GM18502 (cell line): ENCODE results near the gene CATSPERB.
"Not testable (repeated sequence)": the region's sequence is repeated elsewhere in the genome, so short reads cannot be mapped to it uniquely, and the experiment has no call there.

Experiments
- ATAC-seq: cut with Tn5 transposase; IDR thresholded peaks from one replicate; pipeline ENCODE4 v1.9.1; 2021; ENCODE audit warnings: mild to moderate bottlenecking; ENCODE audit not compliant: unreplicated experiment, poor library complexity

Gene CATSPERB

DNA sequence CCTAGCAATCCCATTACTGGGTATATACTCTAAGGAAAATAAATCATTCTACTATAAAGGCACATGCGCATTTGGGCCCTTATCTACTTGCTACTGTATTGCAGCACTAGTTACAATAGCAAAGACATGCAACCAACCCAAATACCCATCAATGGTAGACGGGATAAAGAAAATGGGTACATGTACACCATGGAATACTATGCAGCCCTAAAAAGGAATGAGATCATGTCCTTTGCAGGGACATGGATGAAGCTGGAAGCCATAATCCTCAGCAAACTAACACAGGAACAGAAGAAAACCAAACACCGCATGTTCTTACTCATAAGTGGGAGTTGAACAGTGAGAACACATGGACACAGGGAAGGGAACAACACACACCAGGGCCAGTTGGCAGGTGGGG lies 54.2 kb downstream of the CATSPERB start:
- ATAC-seq, result not testable (repeated sequence)

DNA sequence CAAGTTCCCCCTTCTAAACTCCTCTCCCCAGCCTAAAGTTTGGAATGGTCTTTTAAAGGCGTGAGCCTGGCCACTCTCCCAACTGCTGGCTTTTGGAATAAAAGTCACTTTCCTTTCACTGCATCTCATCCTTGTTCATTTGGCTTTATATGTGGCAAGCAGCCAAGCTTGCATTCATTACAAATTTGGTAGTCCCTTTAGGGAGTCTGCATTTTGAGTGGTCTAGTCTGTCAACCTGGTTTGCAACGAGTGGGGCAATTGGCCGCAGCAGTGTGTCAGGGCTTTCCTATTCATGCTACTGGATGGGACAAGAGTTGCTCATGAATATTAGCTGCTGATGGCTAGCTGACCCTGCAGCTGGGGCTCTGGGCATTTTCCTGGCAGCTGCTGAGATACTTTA lies 57.0 kb downstream of the CATSPERB start:
- no peak for ATAC-seq

DNA sequence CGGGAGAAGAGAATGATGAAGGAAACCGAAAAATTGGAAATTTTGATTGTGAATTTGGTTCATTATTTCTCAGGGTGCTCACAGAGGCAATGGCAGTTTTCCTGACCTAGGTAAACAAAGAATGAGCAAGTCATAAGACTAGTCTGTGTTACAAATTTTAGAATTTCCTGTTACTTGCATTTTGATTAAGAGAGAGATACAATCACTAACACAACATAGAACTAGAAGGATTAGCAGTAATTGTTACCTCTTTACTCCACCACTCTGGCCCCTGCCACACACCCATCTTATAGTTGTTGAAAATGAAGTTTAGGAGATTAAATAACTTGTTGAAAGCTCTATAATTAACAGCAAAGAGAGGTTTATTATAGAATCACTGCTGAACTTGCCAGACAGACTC lies 62.0 kb downstream of the CATSPERB start:
- ATAC-seq, result no peak

DNA sequence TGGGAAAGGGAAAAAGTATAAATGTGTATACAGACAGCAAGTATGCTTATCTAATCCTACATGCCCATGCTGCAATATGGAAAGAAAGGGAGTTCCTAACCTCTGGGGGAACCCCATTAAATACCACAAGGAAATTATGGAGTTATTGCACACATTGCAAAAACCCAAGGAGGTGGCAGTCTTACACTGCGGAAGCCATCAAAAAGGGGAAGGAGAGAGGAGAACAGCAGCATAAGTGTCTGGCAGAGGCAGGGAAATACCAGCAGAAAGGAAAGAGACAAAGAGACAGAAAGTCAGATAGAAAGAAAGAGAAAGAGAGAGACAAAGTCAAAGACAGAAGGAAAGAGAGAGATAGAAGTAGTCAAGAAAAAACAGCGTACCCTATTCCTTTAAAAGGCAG lies 64.8 kb downstream of the CATSPERB start:
- not testable (repeated sequence) for ATAC-seq

DNA sequence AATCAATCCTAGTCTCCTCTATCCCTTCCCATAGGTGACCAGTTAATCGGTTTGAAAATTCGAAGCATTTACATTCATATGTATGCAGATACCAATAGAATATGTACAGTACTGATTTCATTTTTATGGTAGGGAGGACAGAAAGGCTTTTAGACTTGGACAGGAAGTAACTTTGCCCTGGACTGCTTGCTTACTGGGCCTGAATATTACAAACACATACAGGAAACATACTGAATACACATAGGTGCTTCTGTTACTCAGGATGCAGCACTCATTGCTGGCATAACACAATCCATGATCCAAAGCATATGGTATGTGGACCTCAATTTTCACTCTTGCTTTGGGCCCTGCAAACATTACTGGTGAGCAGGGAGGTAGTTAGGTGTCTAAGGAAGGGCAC lies 71.1 kb downstream of the CATSPERB start:
- no peak for ATAC-seq

DNA sequence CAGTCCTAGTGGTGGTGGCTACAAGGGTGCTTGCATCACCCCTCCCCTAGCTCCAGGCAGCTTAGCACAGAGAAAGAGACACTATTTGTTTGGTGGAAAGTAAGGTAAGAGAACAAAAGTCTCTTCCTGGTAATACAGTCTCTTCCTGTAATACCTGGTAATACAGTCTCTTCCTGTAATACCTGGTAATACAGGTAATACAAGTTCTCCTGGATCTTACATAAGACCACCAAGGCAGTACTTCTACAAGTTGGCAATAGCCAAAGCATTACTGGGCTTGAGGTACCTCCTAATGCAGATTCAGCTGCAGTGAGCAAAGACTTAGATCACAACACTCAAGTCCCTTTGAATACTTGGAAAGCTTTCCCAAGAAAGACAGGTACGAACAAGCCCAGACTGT lies 77.0 kb downstream of the CATSPERB start:
- no peak for ATAC-seq

DNA sequence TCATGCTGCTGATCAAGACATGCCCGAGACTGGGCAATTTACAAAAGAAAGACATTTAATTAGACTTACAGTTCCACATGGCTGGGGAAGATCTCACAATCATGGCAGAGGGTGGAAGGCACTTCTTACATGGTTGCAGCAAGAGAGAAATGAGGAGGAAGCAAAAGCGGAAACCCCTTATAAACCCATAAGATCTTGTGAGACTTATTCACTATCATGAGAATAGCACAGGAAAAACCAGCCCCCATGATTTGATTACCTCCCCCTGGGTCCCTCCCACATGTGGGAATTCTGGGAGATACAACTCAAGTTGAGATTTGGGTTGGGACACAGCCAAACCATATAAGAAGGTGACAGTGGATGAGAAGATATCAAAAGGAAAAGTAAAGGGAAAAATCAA lies 78.4 kb downstream of the CATSPERB start:
- ATAC-seq, result no peak

DNA sequence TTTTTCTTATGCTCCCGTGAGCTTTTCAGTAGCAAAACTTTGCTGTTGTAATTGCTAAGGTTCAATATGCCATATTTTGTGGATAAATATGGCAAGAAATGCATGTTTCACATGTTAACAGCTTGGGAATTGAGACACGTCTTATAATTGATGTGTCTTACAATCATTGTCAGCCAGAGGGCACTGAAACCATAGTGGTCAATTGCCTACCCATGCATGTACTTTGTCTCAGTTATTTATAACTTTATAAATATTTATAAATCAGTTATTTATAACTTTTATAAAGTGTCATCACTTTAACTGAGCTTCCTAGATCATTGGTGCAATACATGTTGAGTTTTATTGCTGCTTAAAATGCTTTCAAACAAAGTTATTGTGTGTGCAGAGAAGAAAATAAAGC lies 82.0 kb downstream of the CATSPERB start:
- ATAC-seq, result no peak

DNA sequence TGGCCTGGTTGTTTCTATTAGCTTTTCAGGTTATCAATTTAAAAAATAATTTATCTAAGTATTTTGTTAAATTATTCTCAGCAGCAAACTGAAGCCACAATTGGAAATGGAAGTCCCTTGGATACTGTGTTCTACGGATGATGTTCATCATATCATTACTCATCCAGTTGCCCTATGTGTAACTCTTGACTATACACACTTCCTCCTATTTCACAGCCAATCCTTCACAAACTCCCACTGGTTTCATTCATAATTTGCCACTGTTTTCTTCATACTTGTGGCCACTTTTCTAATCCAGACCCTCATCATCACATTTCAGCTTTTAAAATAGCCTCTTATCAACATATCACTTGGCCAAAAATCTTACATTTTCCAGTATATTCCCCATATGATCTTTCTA lies 84.0 kb downstream of the CATSPERB start:
- ATAC-seq, result no peak

DNA sequence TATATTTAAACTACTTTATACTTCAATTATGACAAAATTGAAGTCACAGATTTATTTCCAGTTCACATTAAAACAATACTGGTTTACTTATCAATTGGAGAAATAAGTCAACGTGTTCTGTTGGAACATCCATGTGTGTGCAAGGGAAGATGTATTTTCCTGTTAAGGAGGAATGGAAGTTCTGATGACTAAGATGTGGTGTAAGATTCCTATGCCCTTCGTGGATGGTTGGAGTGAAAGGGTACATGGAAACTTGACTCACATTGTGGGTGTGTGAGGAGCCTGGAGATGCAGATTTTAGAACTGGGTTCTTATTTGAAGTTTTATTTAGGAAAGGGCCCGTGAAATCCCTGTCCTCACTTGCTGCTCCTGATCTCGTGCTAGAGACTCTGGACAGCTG lies 95.3 kb downstream of the CATSPERB start:
- no peak for ATAC-seq

DNA sequence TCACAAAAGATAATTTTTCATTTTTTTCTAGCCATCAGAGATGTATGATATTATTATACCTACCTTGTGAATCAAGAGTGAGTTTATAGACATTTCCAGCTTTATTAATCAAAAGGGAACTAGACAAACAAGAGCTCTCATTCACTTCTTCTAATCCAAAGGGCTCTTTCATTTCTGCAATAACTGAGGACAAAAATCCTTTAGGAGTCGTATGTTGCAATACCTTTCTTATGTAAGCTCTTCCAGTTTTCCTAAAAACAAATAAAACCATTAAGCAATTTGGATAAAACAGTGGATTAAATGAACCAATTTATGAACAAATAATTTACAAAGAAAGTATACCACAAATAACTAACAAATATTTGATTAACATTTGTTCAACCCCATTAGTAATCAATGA lies 107.1 kb downstream of the CATSPERB start:
- ATAC-seq, result no peak

DNA sequence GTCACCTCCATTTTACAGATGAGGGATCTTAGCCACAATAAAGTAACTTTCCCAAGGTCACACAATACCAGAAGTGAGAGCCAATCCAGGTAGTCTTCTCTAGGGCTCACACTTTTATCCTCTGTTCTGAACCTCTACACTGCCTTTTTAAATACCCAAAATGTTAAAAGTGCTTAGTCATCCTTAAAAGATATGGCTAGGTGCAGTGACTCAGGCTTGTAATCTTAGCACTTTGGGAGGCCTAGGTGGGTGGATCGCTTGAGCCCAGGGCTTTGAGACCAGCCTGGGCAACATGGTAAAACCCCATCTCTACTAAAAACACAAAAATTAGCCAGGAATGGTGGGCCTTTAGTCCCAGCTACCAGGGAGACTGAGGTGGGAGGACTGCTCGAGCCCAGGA lies 117.7 kb downstream of the CATSPERB start:
- ATAC-seq, result no peak

DNA sequence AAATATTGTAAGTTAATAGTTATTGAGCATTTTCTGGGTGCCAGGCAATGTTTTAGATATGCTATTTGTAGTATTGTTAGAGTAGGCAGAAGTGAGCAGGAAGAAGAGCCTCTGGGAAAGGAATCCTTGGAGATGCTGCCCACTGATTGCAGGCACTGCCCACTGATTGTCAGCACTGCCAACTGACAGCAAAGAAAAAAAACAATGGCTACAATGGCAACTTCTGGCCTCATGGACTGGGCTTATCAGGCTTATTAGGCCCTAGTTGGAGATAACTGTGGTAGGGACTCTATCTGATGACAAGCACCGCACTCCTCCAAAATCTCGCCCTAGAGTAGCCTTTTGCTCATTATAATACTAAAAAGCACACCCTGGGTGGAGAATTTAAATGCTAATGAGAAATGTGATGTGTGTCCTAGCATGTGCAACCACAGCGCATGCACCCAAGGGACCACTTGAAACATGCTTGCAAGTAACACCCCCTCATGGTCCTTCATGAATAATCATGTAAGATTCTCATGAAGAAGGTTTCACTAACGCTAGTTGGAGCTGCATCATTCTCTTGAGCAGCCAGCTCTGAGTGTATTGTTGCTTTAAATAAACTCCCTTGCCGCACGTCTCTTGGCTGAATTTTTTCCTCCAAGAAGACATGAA lies 118.3 kb downstream of the CATSPERB start:
- ATAC-seq, result no peak

DNA sequence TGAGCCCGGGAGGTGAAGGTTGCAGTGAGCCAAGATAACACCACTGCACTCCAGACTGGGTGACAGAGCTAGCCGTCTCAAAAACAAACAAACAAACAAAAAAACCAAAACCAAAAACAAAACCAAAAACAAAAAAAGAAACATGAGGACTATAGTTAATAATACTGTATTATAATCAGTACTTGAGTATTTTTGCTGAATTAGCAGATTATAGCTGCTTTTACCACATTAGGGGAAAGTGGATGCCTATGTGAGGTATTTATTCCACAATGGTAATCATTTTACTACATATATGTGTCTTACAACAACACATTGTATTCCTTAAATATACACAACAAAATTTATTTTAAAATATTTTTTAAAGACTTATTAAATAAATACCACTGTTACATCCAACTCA lies 120.4 kb downstream of the CATSPERB start:
- no peak for ATAC-seq

DNA sequence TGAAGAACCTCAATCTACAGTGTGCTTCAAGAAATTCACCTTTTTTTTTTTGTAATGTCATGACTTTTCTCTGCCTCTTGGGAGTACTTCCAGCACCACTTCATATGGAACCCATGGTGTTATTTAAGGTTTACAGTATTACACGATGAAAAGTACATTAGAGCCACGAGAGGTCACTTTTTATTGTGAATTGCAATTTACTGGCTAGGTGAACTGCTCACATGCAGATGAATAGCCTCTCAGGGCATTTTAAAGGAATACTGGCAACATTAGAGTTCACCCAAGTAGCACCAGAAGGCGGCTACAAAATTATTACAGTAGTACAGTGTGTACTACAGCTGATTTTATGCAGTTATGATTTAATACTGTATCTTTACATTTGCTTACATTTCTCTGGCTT lies 122.7 kb downstream of the CATSPERB start:
- no peak for ATAC-seq

DNA sequence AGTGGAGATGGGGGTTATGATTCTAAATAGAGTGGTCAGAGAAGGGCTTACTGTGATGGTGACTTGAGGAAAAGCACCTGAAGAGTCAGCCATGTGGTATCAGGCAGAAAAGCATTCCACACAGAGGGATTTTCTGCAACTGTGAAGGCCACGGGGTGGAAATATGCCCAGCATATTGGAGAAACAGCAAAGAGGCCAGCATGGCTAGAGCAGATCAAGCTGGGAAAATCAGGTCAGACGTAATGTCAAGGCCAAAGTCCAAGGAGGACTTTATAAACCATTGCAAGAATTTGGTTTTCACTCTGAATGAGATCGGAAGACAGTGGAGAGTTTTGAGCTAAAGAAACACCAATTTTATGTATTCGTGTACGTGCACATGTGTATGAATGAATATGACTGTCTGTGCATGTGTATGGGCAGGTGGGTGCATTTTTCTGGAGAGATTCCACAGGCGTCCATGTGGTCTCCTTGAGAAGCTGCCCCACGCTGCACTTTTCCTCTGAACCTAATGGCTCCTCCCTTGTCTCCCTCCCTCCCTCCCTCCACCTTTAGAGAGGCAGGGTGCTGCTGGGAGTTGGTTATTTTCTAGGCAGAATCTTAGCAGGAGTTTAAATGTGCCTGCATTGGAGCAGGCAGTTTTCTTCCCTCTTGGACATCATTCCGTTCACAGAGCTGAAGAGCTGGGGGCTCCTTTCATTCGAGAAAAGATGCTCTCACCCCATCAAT lies 124.4 kb downstream of the CATSPERB start:
- no peak for ATAC-seq

DNA sequence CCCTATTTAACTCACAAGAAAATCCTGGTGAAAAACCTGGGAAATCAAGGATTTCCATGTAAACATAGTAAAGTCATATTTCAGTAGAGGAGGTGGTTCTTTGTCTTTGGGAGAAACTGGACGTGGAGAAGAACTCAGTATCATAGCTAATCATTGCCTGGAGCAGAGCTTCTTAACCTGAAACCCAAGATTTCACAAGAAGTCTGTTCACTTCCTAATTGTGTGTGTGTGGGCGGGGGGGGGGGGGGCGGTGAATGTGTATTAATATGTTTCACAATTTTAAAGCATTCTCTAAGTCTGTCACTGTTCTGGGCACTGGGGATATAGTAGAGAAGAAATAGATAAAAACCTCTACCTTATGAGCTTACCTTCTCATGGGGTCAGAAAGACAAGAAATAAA lies 125.0 kb downstream of the CATSPERB start:
- no peak for ATAC-seq

DNA sequence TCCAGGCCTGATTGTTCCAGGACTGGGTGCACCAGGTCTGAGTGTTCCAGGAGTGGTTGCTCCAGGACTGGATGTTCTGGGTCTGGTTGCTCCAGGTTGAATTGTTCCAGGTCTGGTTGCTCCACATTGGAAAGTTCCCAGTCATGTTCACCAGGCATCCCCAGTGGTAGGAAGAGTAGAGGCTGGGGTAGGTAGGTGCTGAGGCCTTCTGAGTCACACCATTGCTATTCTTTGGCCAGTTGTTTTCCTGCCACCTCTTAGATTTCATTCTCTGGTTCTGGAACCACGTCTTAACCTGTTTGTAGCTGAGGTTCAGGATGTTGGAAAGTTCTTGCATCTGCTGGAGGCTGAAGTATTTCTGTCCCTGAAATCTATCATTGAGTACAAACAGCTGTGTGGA lies 127.3 kb downstream of the CATSPERB start:
- not testable (repeated sequence) for ATAC-seq

DNA sequence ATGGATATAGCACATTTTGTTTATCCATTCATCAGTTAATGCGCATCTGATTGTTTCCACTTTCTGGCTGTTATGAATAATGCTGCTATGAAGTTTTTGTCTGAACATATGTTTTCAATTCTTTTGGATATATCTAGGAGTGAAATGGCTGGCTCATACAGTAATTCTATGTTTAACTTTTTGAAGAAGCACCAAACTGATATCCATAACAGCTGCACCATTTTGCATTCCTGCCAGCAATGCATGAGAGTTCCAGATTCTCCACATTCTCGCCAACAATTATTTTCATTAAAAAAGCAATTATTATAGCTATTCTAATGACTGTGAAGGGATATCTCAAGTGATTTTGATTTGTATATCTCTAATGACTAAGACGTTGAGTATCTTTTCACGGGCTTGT lies 131.9 kb downstream of the CATSPERB start:
- no peak for ATAC-seq

DNA sequence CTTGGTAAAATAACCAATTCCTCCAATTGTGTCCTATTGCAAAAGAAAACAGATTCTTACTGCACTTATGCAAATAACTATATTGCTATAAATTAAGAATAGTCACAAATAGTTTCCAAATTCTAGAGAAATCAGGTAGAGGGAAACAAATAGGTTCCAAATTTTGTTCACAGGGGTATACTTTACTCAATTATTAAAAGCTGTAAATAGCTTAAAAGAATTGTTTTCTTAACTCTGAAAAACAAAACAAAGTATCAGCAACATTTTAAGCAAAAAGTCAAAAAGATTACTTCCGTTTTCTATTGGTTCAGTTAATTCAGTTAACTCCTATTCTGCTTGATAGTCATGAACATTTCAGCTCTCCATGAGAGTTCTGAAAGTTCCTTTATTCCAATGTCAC lies 136.2 kb downstream of the CATSPERB start:
- ATAC-seq, result no peak

DNA sequence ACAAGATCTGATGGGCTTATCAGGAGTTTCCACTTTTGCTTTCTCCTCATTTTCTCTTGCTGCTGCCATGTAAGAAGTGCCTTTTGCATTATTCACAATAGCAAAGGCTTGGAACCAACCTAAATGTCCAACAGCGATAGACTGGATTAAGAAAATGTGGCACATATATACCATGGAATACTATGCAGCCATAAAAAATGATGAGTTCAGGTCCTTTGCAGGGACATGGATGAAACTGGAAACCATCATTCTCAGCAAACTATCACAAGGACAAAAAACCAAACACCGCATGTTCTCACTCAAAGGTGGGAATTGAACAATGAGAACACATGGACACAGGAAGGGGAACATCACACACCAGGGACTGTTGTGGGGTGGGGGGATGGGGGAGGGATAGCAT lies 137.9 kb downstream of the CATSPERB start:
- not testable (repeated sequence) for ATAC-seq

DNA sequence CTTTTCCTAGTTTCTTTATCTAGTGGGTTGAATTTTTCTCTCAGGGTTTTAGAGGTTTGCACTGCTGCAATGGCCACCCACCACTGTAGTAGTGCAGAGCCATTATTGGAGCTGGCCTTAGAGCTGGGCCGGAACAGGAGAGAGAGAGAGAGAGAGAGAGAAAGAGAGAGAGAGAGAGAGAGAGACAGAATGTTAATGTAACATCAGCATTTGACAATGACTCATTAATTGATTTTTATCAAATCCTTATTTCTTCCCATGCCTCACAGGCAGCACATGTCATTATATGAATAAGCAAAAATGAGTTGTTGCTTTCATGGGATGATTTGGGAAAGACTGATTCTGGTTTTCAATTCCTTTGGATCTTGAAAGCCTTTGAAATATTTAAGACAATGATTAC lies 145.5 kb downstream of the CATSPERB start:
- no peak for ATAC-seq
